C4-2B (cell line): ENCODE results near the gene PRKCA.

Experiments used
- ZFX ChIP-seq: fragments of 450-650 bp; IDR thresholded peaks from 2 replicates; pipeline ENCODE4 v1.6.1; 2017
- TF ChIP-seq, protein P1 (sequence below): fragments of 450-650 bp; conservative IDR thresholded peaks from 2 replicates; pipeline ENCODE4 v1.5.1; 2017; ENCODE audit warnings: mild to moderate bottlenecking

DNA sequence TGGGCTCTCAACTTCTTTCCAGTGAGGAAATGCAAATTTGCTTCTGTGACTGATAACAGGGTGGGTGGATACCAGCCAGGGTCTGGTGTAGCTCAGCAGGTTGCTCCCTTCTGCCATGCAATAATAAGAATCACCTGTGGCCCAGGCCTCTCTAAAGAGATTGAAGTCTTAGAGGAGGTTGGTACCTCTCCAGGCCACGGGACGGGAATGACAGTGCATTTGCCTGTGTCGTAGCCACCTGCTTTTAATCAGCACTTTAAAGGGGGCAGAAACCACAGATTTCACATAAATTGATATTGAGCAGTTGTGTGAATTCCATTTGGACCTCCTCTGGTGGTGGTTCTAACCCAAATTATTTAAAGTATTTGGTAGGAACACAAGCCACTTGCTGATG is 246.9 kb downstream of the PRKCA start:
- TF ChIP-seq, protein P1, sequence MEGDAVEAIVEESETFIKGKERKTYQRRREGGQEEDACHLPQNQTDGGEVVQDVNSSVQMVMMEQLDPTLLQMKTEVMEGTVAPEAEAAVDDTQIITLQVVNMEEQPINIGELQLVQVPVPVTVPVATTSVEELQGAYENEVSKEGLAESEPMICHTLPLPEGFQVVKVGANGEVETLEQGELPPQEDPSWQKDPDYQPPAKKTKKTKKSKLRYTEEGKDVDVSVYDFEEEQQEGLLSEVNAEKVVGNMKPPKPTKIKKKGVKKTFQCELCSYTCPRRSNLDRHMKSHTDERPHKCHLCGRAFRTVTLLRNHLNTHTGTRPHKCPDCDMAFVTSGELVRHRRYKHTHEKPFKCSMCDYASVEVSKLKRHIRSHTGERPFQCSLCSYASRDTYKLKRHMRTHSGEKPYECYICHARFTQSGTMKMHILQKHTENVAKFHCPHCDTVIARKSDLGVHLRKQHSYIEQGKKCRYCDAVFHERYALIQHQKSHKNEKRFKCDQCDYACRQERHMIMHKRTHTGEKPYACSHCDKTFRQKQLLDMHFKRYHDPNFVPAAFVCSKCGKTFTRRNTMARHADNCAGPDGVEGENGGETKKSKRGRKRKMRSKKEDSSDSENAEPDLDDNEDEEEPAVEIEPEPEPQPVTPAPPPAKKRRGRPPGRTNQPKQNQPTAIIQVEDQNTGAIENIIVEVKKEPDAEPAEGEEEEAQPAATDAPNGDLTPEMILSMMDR = no peak
- TF ChIP-seq ZFX = no peak
